Measurements from ENCODE around the gene KRT40. TPM values are rescaled to one million over a fixed set of nuclear protein-coding genes. Genes with fewer than 3 reads are reported as not detected.
"Not testable (repeated sequence)": the region's sequence is repeated elsewhere in the genome, so short reads cannot be mapped to it uniquely, and the experiment has no call there.

The KRT40 gene
- total RNA-seq, 5 donors from 2014 or later (not counting 1 experiment from before 2014, with no cell fraction given), result not detected

DNA sequence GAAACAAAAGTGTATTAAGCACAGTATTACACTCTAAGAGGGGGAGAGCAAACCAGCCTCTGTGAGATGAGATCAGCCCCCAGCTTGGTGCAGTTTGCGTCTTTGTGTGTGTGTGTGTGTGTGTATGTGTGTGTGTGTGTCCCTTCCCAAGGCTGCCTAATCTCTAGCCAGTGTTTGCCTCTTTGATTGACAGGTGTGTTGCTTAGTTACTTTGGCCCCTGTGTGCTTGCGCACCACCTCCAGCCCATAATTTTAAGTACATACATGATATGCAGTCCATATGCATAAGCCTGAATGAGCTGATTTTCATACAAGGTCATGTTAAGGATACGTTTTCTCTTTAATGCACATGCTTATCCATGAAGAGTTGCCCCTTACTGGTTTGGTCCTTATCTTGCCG lies 17.7 kb upstream of the KRT40 start:
- Histone ChIP-seq H3K9me3 (no peaks in the 10 kb centered on the region), H3K27me3 (replicated peaks in 1 of 2; ENCODE audit: control insufficient read depth in 2 of 2, extremely low read depth in 1 of 2, insufficient read depth in 2 of 2, low read length in 1 of 2) (peaks cover 4 to 17% of the 10 kb centered on the region in 2 experiments), H3K4me1 (ENCODE audit: control insufficient read depth in 1 of 2, extremely low read depth in 1 of 2, insufficient read depth in 2 of 2, low read length in 2 of 2) (no peaks in the 10 kb centered on the region), H3K27ac (ENCODE audit: low read length) (no peak overlapping the region), H3K4me3 (ENCODE audit: control insufficient read depth in 1 of 2, extremely low read depth in 1 of 2, low read length in 1 of 2) (no peak overlapping the region), H3K36me3 (ENCODE audit: control insufficient read depth in 2 of 2, extremely low read depth in 1 of 2, insufficient read depth in 1 of 2, low read length in 1 of 2) (no peaks in the 10 kb centered on the region)
- CTCF ChIA-PET, result no interaction called here
- no peaks in the 10 kb centered on the region for H3K4me1 Mint-ChIP-seq
- no peak overlapping the region for H3K4me3 Mint-ChIP-seq
- DNase-seq (no peak), ATAC-seq (replicated peaks in 1 of 4) (no peak)
- no peak overlapping the region for H3K27ac Mint-ChIP-seq
- H3K36me3 Mint-ChIP-seq, result no peaks in the 10 kb centered on the region
- H3K9me3 Mint-ChIP-seq, result no peaks in the 10 kb centered on the region
- H3K27me3 Mint-ChIP-seq, result peaks cover 37 to 38% of the 10 kb centered on the region in 2 donors
- WGBS (ENCODE audit: insufficient coverage), result no CpG with 5 or more reads among the region's 4 CpGs
- POLR2A ChIA-PET, result no interaction called here

DNA sequence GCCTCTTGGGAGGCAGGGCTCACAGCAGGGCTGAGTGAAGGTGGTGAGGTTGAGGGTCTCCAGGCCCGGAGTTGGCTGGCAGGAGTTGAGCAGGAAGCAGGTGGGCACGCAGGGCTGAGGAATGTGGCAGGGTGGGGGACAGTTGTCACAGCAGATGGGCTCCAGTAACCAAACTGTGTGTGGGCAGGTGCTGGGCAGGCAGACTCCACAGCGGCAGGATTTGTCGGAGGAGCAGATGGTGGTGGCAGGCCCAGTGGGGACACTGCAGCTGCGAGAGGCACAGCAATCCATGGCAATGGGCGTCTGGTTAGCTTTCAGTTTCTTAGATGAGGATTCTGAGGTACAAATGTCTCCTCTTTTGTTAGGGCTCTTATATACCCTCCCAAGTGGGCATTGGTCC lies 15.4 kb upstream of the KRT40 start, which contains the start of gene KRTAP3-2:
Gene KRTAP3-2 (minus strand): TSS at position 344 of the 400 bp plus-strand sequence. CDS start 53 bp downstream, at position 291.
- H3K4me3 Mint-ChIP-seq; H3K27ac ChIP-seq (ENCODE audit: low read length); H3K4me1 Mint-ChIP-seq; POLR2A ChIA-PET; DNase-seq; H3K36me3 ChIP-seq (ENCODE audit: control insufficient read depth in 2 of 2, extremely low read depth in 1 of 2, insufficient read depth in 1 of 2, low read length in 1 of 2); H3K36me3 Mint-ChIP-seq; CTCF ChIA-PET; H3K4me3 ChIP-seq (ENCODE audit: control insufficient read depth in 1 of 2, extremely low read depth in 1 of 2, low read length in 1 of 2); H3K9me3 Mint-ChIP-seq; H3K4me1 ChIP-seq (ENCODE audit: control insufficient read depth in 1 of 2, extremely low read depth in 1 of 2, insufficient read depth in 2 of 2, low read length in 2 of 2); ATAC-seq (replicated peaks in 1 of 4); H3K9me3 ChIP-seq; H3K27ac Mint-ChIP-seq: not testable (repeated sequence)
- H3K27me3 Mint-ChIP-seq, result peaks cover 44 to 48% of the 10 kb centered on the region in 2 donors
- peaks cover 4 to 16% of the 10 kb centered on the region in 2 experiments for H3K27me3 ChIP-seq (replicated peaks in 1 of 2; ENCODE audit: control insufficient read depth in 2 of 2, extremely low read depth in 1 of 2, insufficient read depth in 2 of 2, low read length in 1 of 2)
- WGBS (ENCODE audit: insufficient coverage), result 85% methylated on average over 2 of the region's 6 CpGs

DNA sequence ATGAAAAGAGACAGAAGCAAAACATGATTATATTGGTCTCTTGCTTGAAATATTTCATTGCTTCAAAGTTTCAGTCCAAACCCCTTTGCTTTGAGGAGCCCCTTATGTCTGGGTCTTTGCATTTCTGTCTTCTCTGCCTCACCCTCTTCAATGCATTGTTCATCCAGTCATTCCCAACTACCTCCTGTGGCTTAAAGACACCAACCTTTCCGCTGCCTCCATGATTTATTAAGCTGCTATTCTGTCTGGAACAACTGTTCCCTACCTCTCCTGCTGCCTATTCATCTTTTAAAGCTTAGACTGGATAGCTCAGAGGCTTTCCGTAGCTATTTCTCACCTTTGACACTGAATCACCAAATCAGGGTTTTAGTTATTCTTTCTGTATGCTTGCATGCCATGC lies 13.2 kb upstream of the KRT40 start:
- Mint-ChIP-seq H3K9me3 (no peaks in the 10 kb centered on the region), H3K4me3 (no peak overlapping the region), H3K36me3 (no peaks in the 10 kb centered on the region), H3K27ac (no peak overlapping the region), H3K27me3 (peaks cover 53 to 57% of the 10 kb centered on the region in 2 donors), H3K4me1 (no peaks in the 10 kb centered on the region)
- Histone ChIP-seq H3K36me3 (ENCODE audit: control insufficient read depth in 2 of 2, extremely low read depth in 1 of 2, insufficient read depth in 1 of 2, low read length in 1 of 2) (no peaks in the 10 kb centered on the region), H3K4me3 (ENCODE audit: control insufficient read depth in 1 of 2, extremely low read depth in 1 of 2, low read length in 1 of 2) (no peak overlapping the region), H3K27ac (ENCODE audit: low read length) (no peak overlapping the region), H3K4me1 (ENCODE audit: control insufficient read depth in 1 of 2, extremely low read depth in 1 of 2, insufficient read depth in 2 of 2, low read length in 2 of 2) (no peaks in the 10 kb centered on the region), H3K9me3 (no peaks in the 10 kb centered on the region), H3K27me3 (replicated peaks in 1 of 2; ENCODE audit: control insufficient read depth in 2 of 2, extremely low read depth in 1 of 2, insufficient read depth in 2 of 2, low read length in 1 of 2) (peaks cover 6 to 12% of the 10 kb centered on the region in 2 experiments)
- CTCF ChIA-PET, result no interaction called here
- POLR2A ChIA-PET, result interaction anchor here in 1 of 2 donors (0.5 kb wide), 1 partner anchor 357 kb away, joined by 3 read pairs; no protein-coding TSS in a partner anchor
- 45% methylated on average over 1 of the region's 2 CpGs for WGBS (ENCODE audit: insufficient coverage)
- DNase-seq (no peak), ATAC-seq (replicated peaks in 1 of 4) (no peak)

DNA sequence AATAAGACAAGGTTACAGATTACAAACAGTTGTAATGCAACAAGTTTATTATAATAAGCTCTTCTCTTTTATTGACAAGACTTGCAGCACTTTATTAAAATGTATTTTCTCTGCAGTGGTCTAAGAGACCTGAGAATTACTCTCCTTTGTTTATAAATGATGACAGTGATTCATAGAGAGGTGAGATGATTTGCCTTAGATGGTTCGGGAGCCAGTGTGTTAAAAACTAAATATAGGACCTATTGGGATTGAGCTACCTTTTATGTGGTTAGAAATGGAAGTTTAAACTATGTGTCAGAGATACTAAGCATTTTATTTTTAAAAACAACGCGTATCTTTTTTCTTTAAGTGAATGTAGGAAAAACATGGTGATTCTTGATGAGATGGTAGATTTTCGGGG lies 12.7 kb upstream of the KRT40 start:
- Mint-ChIP-seq H3K36me3 (no peaks in the 10 kb centered on the region), H3K4me3 (no peak overlapping the region), H3K9me3 (no peaks in the 10 kb centered on the region), H3K4me1 (no peaks in the 10 kb centered on the region), H3K27ac (no peak overlapping the region), H3K27me3 (peaks cover 55 to 56% of the 10 kb centered on the region in 2 donors)
- POLR2A ChIA-PET, result no interaction called here
- peaks cover 6 to 8% of the 10 kb centered on the region in 2 experiments for H3K27me3 ChIP-seq (replicated peaks in 1 of 2; ENCODE audit: control insufficient read depth in 2 of 2, extremely low read depth in 1 of 2, insufficient read depth in 2 of 2, low read length in 1 of 2)
- no peak overlapping the region for H3K27ac ChIP-seq (ENCODE audit: low read length)
- ATAC-seq (replicated peaks in 1 of 4) (no peak), DNase-seq (no peak)
- WGBS (ENCODE audit: insufficient coverage), result 14% methylated on average over 1 of the region's 4 CpGs
- H3K4me3 ChIP-seq (ENCODE audit: control insufficient read depth in 1 of 2, extremely low read depth in 1 of 2, low read length in 1 of 2), result no peak overlapping the region
- H3K36me3 ChIP-seq (ENCODE audit: control insufficient read depth in 2 of 2, extremely low read depth in 1 of 2, insufficient read depth in 1 of 2, low read length in 1 of 2), result no peaks in the 10 kb centered on the region
- no peaks in the 10 kb centered on the region for H3K4me1 ChIP-seq (ENCODE audit: control insufficient read depth in 1 of 2, extremely low read depth in 1 of 2, insufficient read depth in 2 of 2, low read length in 2 of 2)
- no peaks in the 10 kb centered on the region for H3K9me3 ChIP-seq
- CTCF ChIA-PET, result no interaction called here

DNA sequence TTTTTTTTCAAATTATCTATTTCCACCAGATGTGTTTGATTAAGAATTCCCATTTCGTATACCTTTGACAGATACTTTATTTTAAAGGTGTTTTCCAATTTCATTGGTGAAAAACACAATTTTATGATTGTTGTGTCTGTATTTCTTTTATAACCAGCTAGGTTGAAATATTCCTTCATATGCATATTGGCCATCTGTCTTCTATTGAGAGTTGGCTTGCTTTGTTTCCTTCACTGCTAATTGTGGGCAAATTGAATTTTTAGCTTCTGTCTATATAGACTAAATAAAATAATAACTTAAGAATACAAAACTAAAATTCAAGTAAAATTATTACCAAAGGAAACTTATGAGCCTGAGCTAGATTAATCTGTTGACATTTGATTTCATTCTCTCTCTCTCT lies 11.0 kb upstream of the KRT40 start:
- Mint-ChIP-seq H3K4me3 (no peak overlapping the region), H3K27ac (no peak overlapping the region), H3K9me3 (no peaks in the 10 kb centered on the region), H3K27me3 (peaks cover 55 to 56% of the 10 kb centered on the region in 2 donors), H3K36me3 (no peaks in the 10 kb centered on the region), H3K4me1 (no peaks in the 10 kb centered on the region)
- Histone ChIP-seq H3K36me3 (ENCODE audit: control insufficient read depth in 2 of 2, extremely low read depth in 1 of 2, insufficient read depth in 1 of 2, low read length in 1 of 2) (no peaks in the 10 kb centered on the region), H3K27me3 (replicated peaks in 1 of 2; ENCODE audit: control insufficient read depth in 2 of 2, extremely low read depth in 1 of 2, insufficient read depth in 2 of 2, low read length in 1 of 2) (peaks cover 5 to 6% of the 10 kb centered on the region in 2 experiments), H3K9me3 (peaks cover 2% of the 10 kb centered on the region), H3K27ac (ENCODE audit: low read length) (no peak overlapping the region), H3K4me1 (ENCODE audit: control insufficient read depth in 1 of 2, extremely low read depth in 1 of 2, insufficient read depth in 2 of 2, low read length in 2 of 2) (no peaks in the 10 kb centered on the region), H3K4me3 (ENCODE audit: control insufficient read depth in 1 of 2, extremely low read depth in 1 of 2, low read length in 1 of 2) (no peak overlapping the region)
- ATAC-seq (replicated peaks in 1 of 4) (no peak), DNase-seq (no peak)
- ChIA-PET CTCF (interaction anchor here in 1 of 2 donors (0.6 kb wide), 1 partner anchor 541 kb away, joined by 4 read pairs; no protein-coding TSS in a partner anchor), POLR2A (no interaction called here)
- no CpG with 5 or more reads among the region's 1 CpG for WGBS (ENCODE audit: insufficient coverage)

DNA sequence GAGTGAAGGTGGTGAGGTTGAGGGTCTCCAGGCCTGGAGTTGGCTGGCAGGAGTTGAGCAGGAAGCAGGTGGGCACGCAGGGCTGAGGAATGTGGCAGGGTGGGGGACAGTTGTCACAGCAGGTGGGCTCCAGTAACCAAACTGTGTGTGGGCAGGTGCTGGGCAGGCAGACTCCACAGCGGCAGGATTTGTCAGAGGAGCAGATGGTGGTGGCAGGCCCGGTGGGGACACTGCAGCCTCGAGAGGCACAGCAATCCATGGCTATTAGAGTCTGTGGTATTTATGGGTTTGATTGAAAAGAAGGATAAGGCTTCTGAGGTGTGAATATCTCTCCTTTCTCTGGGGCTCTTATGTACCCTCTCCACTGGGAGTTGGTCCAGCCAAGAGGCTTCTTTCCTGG lies 9.7 kb upstream of the KRT40 start, which contains the start of gene KRTAP3-3:
Gene KRTAP3-3 (minus strand): TSS at position 326 of the 400 bp plus-strand sequence. CDS start 67 bp downstream, at position 259.
- Histone ChIP-seq H3K36me3 (ENCODE audit: control insufficient read depth in 2 of 2, extremely low read depth in 1 of 2, insufficient read depth in 1 of 2, low read length in 1 of 2) (no peaks in the 10 kb centered on the region), H3K4me1 (ENCODE audit: control insufficient read depth in 1 of 2, extremely low read depth in 1 of 2, insufficient read depth in 2 of 2, low read length in 2 of 2) (no peaks in the 10 kb centered on the region), H3K9me3 (peaks cover 2% of the 10 kb centered on the region), H3K27me3 (replicated peaks in 1 of 2; ENCODE audit: control insufficient read depth in 2 of 2, extremely low read depth in 1 of 2, insufficient read depth in 2 of 2, low read length in 1 of 2) (peaks cover 0 to 6% of the 10 kb centered on the region in 2 experiments), H3K4me3 (ENCODE audit: control insufficient read depth in 1 of 2, extremely low read depth in 1 of 2, low read length in 1 of 2) (no peak within 1 kb of the TSS), H3K27ac (ENCODE audit: low read length) (no peak within 1 kb of the TSS)
- POLR2A ChIA-PET, result no interaction called here
- CTCF ChIA-PET, result no interaction called here
- ATAC-seq (replicated peaks in 1 of 4) (no peak), DNase-seq (no peak)
- 50% methylated on average over 1 of the region's 4 CpGs for WGBS (ENCODE audit: insufficient coverage)
- H3K36me3 Mint-ChIP-seq, result no peaks in the 10 kb centered on the region
- peak within 1 kb of the TSS in 1 of 2 donors; percentile 40 for H3K27ac Mint-ChIP-seq
- H3K4me3 Mint-ChIP-seq, result no peak within 1 kb of the TSS
- H3K27me3 Mint-ChIP-seq, result peaks cover 48 to 53% of the 10 kb centered on the region in 2 donors
- no peaks in the 10 kb centered on the region for H3K4me1 Mint-ChIP-seq
- no peaks in the 10 kb centered on the region for H3K9me3 Mint-ChIP-seq

Data from T-cell (primary cell).